Lower lobe of right lung (tissue), 2 donors: Measurements from ENCODE around the gene RAB6D. TPM values are rescaled to one million over a fixed set of nuclear protein-coding genes. Genes with fewer than 3 reads are reported as not detected.
A peak's percentile ranks its signal among the peaks of the same experiment; 100 is the strongest.
"Not testable (repeated sequence)": the region's sequence is repeated elsewhere in the genome, so short reads cannot be mapped to it uniquely, and the experiment has no call there.

Experiments
- ATAC-seq, 2 donors: fragments of 200-7000 bp; cut with Tn5 transposase; one replicate each; pipeline ENCODE4 v1.9.1; 2020 to 2022; ENCODE audit warnings: mild to moderate bottlenecking in 2 of 2, moderate library complexity in 2 of 2
- DNase-seq: peaks from one replicate; pipeline ENCODE4 v3.0.0-alpha.2; 2020
- H3K27ac ChIP-seq: fragments of 200-600 bp; one replicate; pipeline ENCODE4 v1.8.0; 2022
- H3K27me3 ChIP-seq: fragments of 200-600 bp; one replicate; pipeline ENCODE4 v1.8.0; 2022; ENCODE audit warnings: low read depth
- H3K36me3 ChIP-seq: fragments of 200-600 bp; one replicate; pipeline ENCODE4 v1.8.0; 2022; ENCODE audit warnings: mild to moderate bottlenecking
- H3K4me1 ChIP-seq: fragments of 200-600 bp; one replicate; pipeline ENCODE4 v1.8.0; 2022
- H3K4me3 ChIP-seq: fragments of 200-600 bp; one replicate; pipeline ENCODE4 v1.8.0; 2022; ENCODE audit warnings: mild to moderate bottlenecking
- H3K9me3 ChIP-seq: fragments of 200-600 bp; one replicate; pipeline ENCODE4 v1.8.0; 2022
- intact Hi-C: fragments of 100-400 bp; cut with DNase I; formaldehyde crosslinking; loops from one replicate; pipeline ENCODE4 v1.11.0; 2022
- total RNA-seq: library from RNA; stranded (reverse); fragmentation: NEBNext Ultra II Directional; extraction: Animal tissue kit (Norgen Biotek cat#: 25700); gene quantifications from one replicate; pipeline ENCODE4 v1.2.1, GENCODE V29; 2021
- TF ChIP-seq, protein P1 (sequence below): fragments of 200-600 bp; IDR thresholded peaks from one replicate; pipeline ENCODE4 v1.8.0; 2022; ENCODE audit warnings: antibody characterized with exemption, mild to moderate bottlenecking
- donor health status: DM: no; HTN: yes; CAD: no; lungs with severe emphysema.

The RAB6D gene
- total RNA-seq, 1 donor from 2014 or later = not detected

DNA sequence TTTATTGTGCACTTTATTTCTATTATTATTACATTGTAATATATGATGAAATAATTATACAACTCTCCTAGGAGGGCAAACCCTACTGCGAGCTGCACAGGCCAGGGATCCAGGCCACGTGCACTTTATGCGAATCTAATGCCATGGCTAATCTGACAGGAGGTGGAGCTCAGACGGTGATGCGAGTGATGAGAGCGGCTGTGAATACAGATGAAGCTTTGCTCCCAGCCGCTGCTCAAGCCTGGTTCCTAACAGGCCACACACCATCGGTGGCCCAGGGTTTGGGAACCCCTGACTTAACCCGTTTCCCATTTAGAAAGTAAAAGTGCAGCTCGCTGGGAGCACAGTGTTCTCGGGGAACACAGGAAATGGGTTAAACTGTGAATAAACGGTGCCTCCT, 40.8 kb upstream of the RAB6D start:
- DNase-seq (no peak), ATAC-seq (no peak)
- Histone ChIP-seq H3K27ac (no peak overlapping the region), H3K4me3 (no peak overlapping the region), H3K9me3 (no peaks in the 10 kb centered on the region), H3K27me3 (peaks cover 14% of the 10 kb centered on the region), H3K36me3 (no peaks in the 10 kb centered on the region), H3K4me1 (no peaks in the 10 kb centered on the region)
- TF ChIP-seq, protein P1, sequence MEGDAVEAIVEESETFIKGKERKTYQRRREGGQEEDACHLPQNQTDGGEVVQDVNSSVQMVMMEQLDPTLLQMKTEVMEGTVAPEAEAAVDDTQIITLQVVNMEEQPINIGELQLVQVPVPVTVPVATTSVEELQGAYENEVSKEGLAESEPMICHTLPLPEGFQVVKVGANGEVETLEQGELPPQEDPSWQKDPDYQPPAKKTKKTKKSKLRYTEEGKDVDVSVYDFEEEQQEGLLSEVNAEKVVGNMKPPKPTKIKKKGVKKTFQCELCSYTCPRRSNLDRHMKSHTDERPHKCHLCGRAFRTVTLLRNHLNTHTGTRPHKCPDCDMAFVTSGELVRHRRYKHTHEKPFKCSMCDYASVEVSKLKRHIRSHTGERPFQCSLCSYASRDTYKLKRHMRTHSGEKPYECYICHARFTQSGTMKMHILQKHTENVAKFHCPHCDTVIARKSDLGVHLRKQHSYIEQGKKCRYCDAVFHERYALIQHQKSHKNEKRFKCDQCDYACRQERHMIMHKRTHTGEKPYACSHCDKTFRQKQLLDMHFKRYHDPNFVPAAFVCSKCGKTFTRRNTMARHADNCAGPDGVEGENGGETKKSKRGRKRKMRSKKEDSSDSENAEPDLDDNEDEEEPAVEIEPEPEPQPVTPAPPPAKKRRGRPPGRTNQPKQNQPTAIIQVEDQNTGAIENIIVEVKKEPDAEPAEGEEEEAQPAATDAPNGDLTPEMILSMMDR = no peak
- intact Hi-C loops = no loop called here

DNA sequence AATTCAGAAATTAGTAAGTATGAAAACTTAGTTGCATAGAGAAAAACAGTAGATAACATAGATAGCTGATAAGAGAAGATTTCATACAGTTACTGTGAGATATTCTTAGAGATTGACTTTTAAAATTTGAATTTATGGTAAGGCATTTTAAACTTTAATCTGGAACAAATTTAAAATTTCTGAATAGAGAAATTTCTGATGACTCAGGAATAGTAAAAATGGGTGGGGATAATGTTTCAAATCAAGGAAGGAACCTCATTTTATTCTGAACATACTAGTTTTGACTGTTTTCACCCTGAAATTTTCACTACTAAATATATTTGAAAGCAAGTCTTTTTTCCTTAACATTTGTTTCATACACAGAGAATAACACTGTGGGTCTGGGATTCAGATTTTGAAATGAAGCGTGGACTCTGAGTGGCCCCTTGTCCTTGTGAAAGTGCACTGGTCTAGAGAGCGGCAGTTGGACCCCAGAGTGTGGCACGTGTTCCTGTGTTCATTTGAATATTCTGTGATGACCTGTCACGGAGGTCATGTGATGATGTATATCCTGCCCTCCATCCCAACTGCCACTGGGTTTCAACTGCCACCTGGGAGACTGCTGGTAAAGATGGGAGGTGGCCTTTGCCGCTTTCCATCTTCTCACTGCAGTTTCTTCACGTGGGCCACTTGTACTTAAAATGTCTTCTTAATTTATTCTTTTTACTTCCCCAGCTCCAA, 38.5 kb upstream of the RAB6D start:
- no peak overlapping the region for H3K4me3 ChIP-seq
- ATAC-seq (no peak), DNase-seq (no peak)
- no peak overlapping the region for H3K27ac ChIP-seq
- no peaks in the 10 kb centered on the region for H3K36me3 ChIP-seq
- H3K9me3 ChIP-seq = no peaks in the 10 kb centered on the region
- H3K27me3 ChIP-seq = peaks cover 10% of the 10 kb centered on the region
- no peaks in the 10 kb centered on the region for H3K4me1 ChIP-seq
- TF ChIP-seq, protein P1 = no peak
- intact Hi-C loops = no loop called here

DNA sequence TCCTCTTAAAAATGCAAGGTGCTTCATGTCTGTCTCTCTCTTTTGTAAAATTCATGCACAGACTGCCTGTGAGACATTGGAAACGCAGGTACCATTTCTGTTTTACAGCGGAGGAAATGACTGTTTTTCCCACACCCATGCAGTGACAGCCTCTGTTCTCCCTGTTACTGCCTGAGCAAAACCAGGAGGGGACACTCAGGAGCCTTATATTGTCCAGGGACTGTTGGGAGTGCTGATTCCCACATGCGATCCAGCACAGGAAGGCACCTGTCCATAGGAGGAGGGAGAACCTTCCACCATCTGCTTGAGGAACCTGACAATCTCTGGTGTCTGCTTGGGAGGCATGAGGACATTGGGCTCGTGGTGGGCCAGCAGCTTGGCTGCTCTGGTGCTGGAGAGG, 36.9 kb upstream of the RAB6D start:
- intact Hi-C loops = no loop called here
- ATAC-seq (no peak), DNase-seq (no peak)
- Histone ChIP-seq H3K9me3 (no peaks in the 10 kb centered on the region), H3K27ac (no peak overlapping the region), H3K4me3 (no peak overlapping the region), H3K4me1 (no peaks in the 10 kb centered on the region), H3K27me3 (peaks cover 3% of the 10 kb centered on the region), H3K36me3 (no peaks in the 10 kb centered on the region)
- TF ChIP-seq, protein P1 = no peak

DNA sequence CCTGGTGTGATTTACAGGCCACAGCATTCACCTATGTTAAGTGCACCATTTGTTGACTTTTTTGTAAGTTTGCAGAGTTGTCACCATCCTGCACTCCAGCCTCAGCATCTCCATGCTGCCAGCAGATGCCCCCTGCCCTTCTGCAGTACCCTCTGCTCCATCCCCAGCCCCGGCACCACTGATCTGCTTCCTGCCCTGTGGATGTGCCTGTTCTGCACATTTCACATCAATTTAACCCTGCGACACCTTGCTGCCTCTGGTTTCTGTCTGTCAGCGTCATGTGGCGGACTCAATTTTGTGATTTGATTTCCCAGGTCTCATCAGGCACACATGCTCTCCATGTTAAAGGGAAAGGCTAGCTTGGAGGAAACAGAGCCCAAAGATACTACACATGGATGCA, 36.5 kb upstream of the RAB6D start:
- H3K36me3 ChIP-seq, H3K4me3 ChIP-seq, DNase-seq, intact Hi-C loops, H3K27ac ChIP-seq, H3K9me3 ChIP-seq, H3K27me3 ChIP-seq, ATAC-seq, H3K4me1 ChIP-seq: not testable (repeated sequence)

DNA sequence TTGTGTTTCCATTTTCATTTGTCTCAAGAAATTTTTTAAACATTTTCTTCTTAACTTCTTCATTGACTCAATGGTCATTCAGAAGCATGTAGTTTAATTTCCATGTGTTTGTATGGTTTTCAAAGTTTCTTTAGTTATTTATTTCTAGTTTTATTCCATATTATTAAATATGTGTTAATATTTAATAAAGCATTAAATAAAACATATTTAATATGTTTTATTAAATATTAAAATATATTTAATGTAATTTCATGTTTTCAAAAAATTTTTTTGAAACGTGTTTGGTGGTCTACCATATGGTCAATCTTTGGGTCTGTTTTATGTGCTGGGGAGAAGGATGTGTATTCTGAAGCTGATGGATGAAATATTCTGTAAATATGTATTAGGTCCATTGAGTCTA, 32.2 kb upstream of the RAB6D start:
- H3K4me1 ChIP-seq, H3K27ac ChIP-seq, H3K9me3 ChIP-seq, H3K27me3 ChIP-seq, ATAC-seq, H3K4me3 ChIP-seq, DNase-seq, intact Hi-C loops, H3K36me3 ChIP-seq: not testable (repeated sequence)

DNA sequence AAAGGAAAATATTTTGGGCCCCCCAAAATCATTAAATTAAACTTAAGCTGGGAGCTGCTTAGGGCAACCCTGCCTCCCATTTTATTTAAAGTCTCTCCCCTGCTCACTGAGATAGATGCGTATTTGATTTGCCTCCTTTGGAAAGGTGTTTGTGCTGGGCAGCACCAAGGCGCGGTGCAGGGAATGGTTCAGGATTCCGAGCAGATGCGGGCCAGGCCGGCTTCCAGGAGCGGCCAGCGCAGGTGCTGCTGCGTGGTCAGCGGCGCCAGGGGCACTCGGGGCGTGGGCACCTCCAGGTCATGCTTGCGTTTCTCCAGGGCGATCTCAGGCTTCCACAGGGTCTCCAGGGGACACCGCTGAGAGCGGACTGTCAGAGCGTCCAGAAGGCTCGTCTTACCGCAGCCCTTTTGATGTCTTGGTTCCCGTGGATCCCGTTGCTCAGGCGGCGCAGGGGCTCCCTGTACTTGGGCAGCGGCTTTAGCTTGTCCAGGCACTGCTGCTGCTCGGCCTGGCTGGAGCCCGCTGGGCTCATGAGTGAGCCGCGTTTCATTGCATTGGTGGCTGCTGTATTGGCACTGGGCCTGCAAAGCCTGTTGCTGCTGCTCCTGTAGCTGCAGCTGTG, 31.2 kb upstream of the RAB6D start:
- H3K27ac ChIP-seq, H3K4me3 ChIP-seq, intact Hi-C loops, DNase-seq, H3K9me3 ChIP-seq, H3K4me1 ChIP-seq, H3K36me3 ChIP-seq, H3K27me3 ChIP-seq: not testable (repeated sequence)
- peak in 1 of 2 donors; percentile 9 for ATAC-seq

DNA sequence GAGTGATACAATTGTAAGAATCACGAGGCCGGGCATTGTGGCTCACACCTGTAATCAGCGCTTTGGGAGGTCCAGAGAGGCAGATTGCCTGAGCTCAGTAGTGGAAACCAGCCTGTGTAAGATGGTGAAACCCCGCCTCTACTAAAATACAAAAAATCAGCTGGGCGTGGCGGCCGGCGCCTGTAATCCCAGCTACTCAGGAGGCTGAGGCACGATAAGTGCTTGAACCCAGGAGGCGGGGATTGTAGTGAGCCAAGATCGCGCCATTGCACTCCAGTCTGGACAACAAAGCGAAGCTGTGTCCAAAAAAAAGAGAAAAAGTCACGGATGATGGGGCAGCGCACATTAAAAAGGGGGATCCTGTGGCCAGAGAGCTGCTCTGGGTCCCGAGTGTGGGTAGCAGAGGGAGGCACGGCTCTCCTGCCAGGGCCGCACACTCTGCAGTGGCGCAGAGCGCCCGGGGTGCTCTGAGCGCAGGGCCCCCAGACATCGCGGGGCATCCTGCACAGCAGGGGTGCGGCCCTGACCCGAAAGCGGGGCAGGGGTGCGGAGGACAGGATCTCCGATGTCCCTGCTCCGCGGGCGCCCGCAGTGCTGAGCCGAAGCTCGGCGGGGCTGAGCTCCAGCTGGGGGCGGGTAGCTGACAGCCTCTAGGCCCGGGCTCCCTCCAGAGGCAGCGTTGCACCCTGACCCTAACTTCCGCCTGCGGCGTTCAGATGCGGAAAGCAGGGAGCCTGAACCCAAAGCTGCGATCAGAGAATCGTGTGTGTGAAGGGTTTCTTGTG, 30.4 kb upstream of the RAB6D start:
- ATAC-seq (peak; percentile 27 to 46), DNase-seq (no peak)
- Histone ChIP-seq H3K36me3 (no peaks in the 10 kb centered on the region), H3K9me3 (no peaks in the 10 kb centered on the region), H3K4me3 (no peak overlapping the region), H3K27me3 (peaks cover 8% of the 10 kb centered on the region), H3K27ac (no peak overlapping the region), H3K4me1 (peaks cover 5% of the 10 kb centered on the region)
- TF ChIP-seq, protein P1 = no peak
- intact Hi-C loops = no loop called here

DNA sequence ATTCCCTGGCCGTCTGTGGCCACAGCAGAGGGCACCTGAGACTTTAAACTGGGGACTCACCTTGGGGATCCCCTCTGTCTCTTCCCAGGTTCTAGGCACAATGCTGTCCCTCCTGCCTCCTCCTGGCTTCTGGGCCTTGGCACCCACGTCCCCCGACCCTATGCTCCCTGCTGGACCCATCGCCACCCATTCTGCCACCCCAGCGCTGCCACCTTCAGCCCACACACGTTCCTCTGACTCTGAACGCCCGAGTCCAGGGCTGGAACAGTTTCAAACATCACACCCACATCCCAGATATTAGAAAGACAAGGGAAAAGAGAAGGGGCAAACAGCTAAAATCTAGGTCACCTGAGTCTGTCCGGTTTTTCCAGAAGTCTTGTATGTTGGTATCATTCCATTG, 28.0 kb upstream of the RAB6D start:
- DNase-seq, H3K27me3 ChIP-seq, ATAC-seq, H3K36me3 ChIP-seq, H3K4me3 ChIP-seq, H3K27ac ChIP-seq, H3K4me1 ChIP-seq, H3K9me3 ChIP-seq, intact Hi-C loops: not testable (repeated sequence)

DNA sequence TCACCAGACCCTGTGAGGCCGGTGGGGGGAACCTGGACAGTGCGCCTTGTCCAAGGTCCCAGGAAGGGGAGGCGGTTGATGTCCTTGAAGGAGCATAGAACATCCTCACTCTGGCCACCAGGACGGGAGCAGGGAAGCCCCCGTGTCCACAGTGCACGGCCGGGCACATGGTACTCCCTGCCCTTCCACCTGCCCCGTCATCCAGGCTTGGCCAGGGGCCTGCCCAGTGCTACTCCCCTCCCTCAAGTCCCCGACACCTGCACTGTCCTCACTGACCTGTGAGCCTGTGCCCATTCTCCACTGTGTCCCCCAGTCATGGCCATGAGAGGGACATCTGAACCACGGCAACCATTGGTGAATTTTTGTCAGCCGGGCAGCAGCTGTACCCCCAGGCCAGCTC, 27.5 kb upstream of the RAB6D start:
- H3K4me1 ChIP-seq, H3K9me3 ChIP-seq, H3K27ac ChIP-seq, H3K36me3 ChIP-seq, intact Hi-C loops, H3K27me3 ChIP-seq, DNase-seq, H3K4me3 ChIP-seq: not testable (repeated sequence)
- peak in 1 of 2 donors; percentile 18 for ATAC-seq
